GM12801 (cell line): Measurements from ENCODE around the gene FERMT2.

Experiments
- TF ChIP-seq, protein P1 (sequence below): IDR thresholded peaks from one replicate; pipeline ENCODE4 v1.5.1; 2011; ENCODE audit warnings: control low read depth; ENCODE audit not compliant: insufficient read length; ENCODE audit errors: extremely low read depth

FERMT2 gene

DNA sequence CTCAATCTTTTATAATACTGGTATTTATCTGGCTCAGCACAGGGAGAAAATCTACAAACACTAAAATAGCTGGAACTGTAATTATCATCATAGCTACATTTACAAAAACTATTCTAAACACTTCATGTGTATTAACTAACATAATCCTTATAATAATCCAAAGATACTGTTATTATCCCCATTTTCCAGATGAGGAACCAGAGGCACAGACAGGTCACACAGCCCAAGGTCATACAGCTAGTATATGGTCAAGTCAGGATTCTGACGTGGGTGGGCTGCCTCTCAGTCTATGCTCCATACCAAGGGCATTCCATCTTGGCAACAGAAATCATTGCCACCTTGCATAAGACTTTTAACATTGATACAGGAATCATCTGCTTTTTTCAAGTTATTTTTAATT lies 11.4 kb downstream of the FERMT2 start:
- TF ChIP-seq, protein P1, sequence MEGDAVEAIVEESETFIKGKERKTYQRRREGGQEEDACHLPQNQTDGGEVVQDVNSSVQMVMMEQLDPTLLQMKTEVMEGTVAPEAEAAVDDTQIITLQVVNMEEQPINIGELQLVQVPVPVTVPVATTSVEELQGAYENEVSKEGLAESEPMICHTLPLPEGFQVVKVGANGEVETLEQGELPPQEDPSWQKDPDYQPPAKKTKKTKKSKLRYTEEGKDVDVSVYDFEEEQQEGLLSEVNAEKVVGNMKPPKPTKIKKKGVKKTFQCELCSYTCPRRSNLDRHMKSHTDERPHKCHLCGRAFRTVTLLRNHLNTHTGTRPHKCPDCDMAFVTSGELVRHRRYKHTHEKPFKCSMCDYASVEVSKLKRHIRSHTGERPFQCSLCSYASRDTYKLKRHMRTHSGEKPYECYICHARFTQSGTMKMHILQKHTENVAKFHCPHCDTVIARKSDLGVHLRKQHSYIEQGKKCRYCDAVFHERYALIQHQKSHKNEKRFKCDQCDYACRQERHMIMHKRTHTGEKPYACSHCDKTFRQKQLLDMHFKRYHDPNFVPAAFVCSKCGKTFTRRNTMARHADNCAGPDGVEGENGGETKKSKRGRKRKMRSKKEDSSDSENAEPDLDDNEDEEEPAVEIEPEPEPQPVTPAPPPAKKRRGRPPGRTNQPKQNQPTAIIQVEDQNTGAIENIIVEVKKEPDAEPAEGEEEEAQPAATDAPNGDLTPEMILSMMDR: no peak

DNA sequence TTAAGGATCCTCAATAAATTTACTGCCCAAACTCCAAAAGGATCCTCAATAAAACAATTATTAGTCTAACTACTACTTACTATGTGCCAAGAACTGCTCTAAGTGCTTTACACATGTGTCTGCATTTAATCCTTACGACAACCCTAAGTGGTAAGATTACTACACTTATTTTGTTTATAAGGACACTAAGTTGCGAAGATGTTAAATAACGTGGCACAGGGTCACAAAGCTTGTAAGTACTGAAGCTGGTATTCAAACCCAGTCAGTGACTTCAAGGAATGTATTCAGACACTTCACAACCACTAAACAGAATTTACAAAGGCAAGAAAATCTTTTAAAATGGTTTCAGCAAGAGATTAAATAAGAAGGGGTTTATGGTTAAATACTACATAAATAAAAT lies 13.0 kb downstream of the FERMT2 start:
- TF ChIP-seq, protein P1: no peak

DNA sequence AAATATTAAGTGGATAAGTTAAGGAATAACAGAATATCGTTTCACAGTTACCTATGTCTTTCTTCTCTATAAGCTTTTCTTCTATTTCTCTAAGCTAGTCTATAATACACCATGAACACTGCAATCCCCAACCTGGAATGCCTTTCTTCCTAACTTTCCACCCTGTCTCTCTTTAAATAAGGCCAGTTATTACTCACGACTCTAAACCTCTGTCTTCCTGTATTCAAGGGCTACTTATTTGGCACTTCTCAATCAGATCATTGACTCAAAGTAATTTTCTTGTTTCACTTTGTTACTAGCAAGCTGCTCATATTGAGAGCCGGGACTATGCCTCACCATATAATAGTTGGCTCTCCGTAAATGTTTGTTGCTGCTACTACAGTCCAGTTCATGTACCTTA lies 13.5 kb downstream of the FERMT2 start:
- TF ChIP-seq, protein P1: no peak

DNA sequence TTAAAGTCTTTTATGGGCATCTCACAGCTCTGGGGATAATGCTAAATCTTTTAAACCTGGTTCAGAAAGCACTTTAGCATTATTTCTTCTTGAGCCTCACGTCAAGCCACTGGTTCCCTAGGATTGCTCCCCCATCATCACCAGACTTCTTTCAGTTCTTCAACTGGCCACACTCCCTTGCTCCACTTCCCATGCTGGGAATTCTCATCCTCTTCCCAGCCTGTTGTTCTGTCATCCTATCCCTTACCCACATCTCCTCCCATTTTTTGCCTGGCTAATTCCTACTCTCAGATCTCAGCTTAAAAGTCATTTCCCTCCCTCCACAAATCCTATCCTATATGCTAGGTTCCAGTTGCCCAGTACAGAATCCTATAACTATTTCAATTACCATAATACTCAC lies 14.4 kb downstream of the FERMT2 start:
- TF ChIP-seq, protein P1: no peak

DNA sequence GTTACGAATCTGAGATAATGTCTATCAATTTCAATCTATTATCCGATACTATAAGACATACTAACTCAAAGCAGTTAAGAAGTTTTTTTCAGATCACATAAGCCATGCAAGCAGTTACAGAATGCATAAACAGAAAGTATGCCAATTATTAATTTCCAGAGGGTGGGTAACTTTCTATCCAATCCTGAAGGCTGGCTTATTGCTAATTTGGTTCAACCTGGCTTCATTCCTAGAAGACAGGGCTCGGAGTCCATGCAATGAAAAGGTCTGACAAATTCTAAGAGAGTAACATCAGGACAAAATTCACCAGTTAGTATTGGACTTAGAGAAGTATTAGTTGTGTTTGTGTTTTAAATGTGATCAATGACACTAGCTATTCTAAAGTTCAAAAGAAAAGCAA lies 15.0 kb downstream of the FERMT2 start:
- TF ChIP-seq, protein P1: no peak

DNA sequence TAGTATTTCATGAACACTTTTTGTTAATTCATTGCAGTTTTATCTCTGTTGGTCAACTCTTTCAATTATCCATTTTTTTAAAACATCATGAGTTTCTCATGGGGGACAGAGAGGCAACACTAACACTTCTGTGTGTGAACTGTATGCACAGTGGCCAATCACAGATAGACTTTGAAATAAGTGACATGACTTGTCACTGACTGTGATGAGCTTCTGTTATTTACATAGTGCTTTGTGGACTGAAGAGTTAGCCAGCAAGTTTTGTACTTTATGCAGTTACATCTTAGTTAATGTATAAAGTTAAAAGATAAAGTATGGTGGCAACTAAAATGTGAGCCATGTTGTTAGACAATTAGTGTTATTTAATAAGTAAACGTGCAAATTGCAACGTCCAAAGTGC lies 16.1 kb downstream of the FERMT2 start:
- TF ChIP-seq, protein P1: no peak

DNA sequence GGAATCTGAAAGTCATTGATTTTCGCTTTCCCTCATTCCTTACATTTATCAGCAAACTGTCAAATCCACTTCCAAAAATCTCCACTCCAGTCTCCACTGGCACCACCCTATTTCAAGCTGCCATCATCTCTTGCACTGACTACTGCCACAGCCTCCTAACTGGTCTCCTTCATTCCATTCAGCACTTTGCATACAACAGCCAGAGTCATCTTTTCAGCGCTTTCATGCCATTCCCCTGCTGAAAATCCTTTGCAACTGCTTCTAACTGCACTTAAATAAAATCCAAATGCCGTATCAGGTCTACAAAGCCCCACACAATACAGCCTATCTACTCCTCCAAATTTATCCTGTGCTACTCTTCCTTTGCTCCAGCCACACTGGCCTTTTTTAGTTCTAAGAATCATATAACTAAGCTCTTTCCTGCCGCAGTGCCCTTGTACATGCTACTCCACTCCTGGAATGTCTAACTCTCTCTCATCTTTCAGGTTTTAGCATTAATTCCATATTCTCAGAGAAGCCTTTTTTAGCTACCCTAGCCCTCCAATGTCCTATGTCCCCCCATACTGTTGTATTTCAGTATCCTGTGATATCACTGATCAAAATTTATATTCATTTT lies 21.6 kb downstream of the FERMT2 start:
- TF ChIP-seq, protein P1: no peak
